Measurements from ENCODE around the gene TNFRSF12A.
A peak's percentile ranks its signal among the peaks of the same experiment; 100 is the strongest.
"Not testable (repeated sequence)": the region's sequence is repeated elsewhere in the genome, so short reads cannot be mapped to it uniquely, and the experiment has no call there.

TNFRSF12A gene

GRCh38 chr16:3054965-3055733, 35.0 kb downstream of the TNFRSF12A start:
- Histone ChIP-seq H3K9me3 (no peaks in the 10 kb centered on the region), H3K4me2 (peak overlapping the region; percentile 99), H3K36me3 (peaks cover 9% of the 10 kb centered on the region), H3K4me1 (peaks cover 82% of the 10 kb centered on the region), H4K20me1 (peaks cover 29% of the 10 kb centered on the region), H3K27ac (peak overlapping the region; percentile 77), H3K4me3 (peak overlapping the region; percentile 9; the same call in 1 of the 2 replicates), H3K9ac (peak overlapping the region; percentile 50; the same call in 1 of the 2 replicates), H3K27me3 (peaks cover 3% of the 10 kb centered on the region)
- TF ChIP-seq Cebpa-rat (IDR thresholded peaks at IDR 0.05) = peak; percentile 74; the same call in 1 of the 2 replicates

GRCh38 chr16:3055734-3056115, 35.6 kb downstream of the TNFRSF12A start:
- H3K4me1 ChIP-seq = peaks cover 79% of the 10 kb centered on the region
- peak overlapping the region; percentile 50; the same call in 1 of the 2 replicates for H3K9ac ChIP-seq
- not testable (repeated sequence) for H3K4me3 ChIP-seq, H3K9me3 ChIP-seq, H3K36me3 ChIP-seq, H3K27me3 ChIP-seq
- peaks cover 29% of the 10 kb centered on the region; the same call in 1 of the 2 replicates for H4K20me1 ChIP-seq
- H3K27ac ChIP-seq = peak overlapping the region; percentile 77
- peak overlapping the region; percentile 99 for H3K4me2 ChIP-seq

- no peak overlapping the region for H3K4me3 ChIP-seq
- no peaks in the 10 kb centered on the region for H3K9me3 ChIP-seq
- no peak for TF ChIP-seq Cebpa-rat (IDR thresholded peaks at IDR 0.05)
- no peaks in the 10 kb centered on the region for H3K27me3 ChIP-seq
- H3K27ac ChIP-seq = 0 out of 2 replicates have a peak overlapping the region, but pooled peaks have one; percentile 41
- peaks cover 71% of the 10 kb centered on the region for H3K4me1 ChIP-seq
- peak overlapping the region; percentile 25; the same call in 1 of the 2 replicates for H3K9ac ChIP-seq
- peak overlapping the region; percentile 99 for H3K4me2 ChIP-seq
- H3K36me3 ChIP-seq = peaks cover 9% of the 10 kb centered on the region
- H4K20me1 ChIP-seq = peaks cover 29% of the 10 kb centered on the region; the same call in 1 of the 2 replicates
Measured at GRCh38 chr16:3056336-3057180, 36.4 kb downstream of the TNFRSF12A start.

GRCh38 chr16:3057181-3058138, 37.3 kb downstream of the TNFRSF12A start:
- H3K36me3 ChIP-seq = peaks cover 9% of the 10 kb centered on the region
- H3K27ac ChIP-seq = 0 out of 2 replicates have a peak overlapping the region, but pooled peaks have one; percentile 51
- no peak for TF ChIP-seq Cebpa-rat (IDR thresholded peaks at IDR 0.05)
- peak overlapping the region; percentile 94 for H3K9ac ChIP-seq
- no peaks in the 10 kb centered on the region for H3K9me3 ChIP-seq
- H3K27me3 ChIP-seq = no peaks in the 10 kb centered on the region
- H3K4me1 ChIP-seq = peaks cover 64% of the 10 kb centered on the region
- peak overlapping the region; percentile 87 for H3K4me3 ChIP-seq
- peak overlapping the region; percentile 99 for H3K4me2 ChIP-seq
- H4K20me1 ChIP-seq = peaks cover 29% of the 10 kb centered on the region; the same call in 1 of the 2 replicates

- Histone ChIP-seq H3K4me2 (peak overlapping the region; percentile 99), H3K4me1 (peaks cover 62% of the 10 kb centered on the region), H3K36me3 (peaks cover 9% of the 10 kb centered on the region), H3K4me3 (peak overlapping the region; percentile 87), H3K27me3 (no peaks in the 10 kb centered on the region), H3K9ac (peak overlapping the region; percentile 94), H3K9me3 (no peaks in the 10 kb centered on the region), H4K20me1 (peaks cover 29% of the 10 kb centered on the region; the same call in 1 of the 2 replicates), H3K27ac (peak overlapping the region; percentile 94)
- no peak for TF ChIP-seq Cebpa-rat (IDR thresholded peaks at IDR 0.05)
Measured at GRCh38 chr16:3058139-3059030, 38.2 kb downstream of the TNFRSF12A start.

- H3K9me3 ChIP-seq = no peaks in the 10 kb centered on the region
- H4K20me1 ChIP-seq = peaks cover 26% of the 10 kb centered on the region; the same call in 1 of the 2 replicates
- TF ChIP-seq Cebpa-rat (IDR thresholded peaks at IDR 0.05) = no peak
- peak overlapping the region; percentile 94 for H3K27ac ChIP-seq
- H3K36me3 ChIP-seq = peaks cover 4% of the 10 kb centered on the region; the same call in 1 of the 2 replicates
- peak overlapping the region; percentile 99 for H3K4me2 ChIP-seq
- no peaks in the 10 kb centered on the region for H3K27me3 ChIP-seq
- H3K4me3 ChIP-seq = peak overlapping the region; percentile 87
- peaks cover 54% of the 10 kb centered on the region for H3K4me1 ChIP-seq
- peak overlapping the region; percentile 94 for H3K9ac ChIP-seq
Measured at GRCh38 chr16:3059041-3059722, 39.0 kb downstream of the TNFRSF12A start.

GRCh38 chr16:3059723-3060242, 39.6 kb downstream of the TNFRSF12A start:
- peaks cover 20% of the 10 kb centered on the region; the same call in 1 of the 2 replicates for H4K20me1 ChIP-seq
- peak overlapping the region; percentile 99 for H3K4me2 ChIP-seq
- no peaks in the 10 kb centered on the region for H3K9me3 ChIP-seq
- H3K27ac ChIP-seq = peak overlapping the region; percentile 94
- H3K4me3 ChIP-seq = peak overlapping the region; percentile 87
- H3K27me3 ChIP-seq = no peaks in the 10 kb centered on the region
- peaks cover 49% of the 10 kb centered on the region for H3K4me1 ChIP-seq
- H3K36me3 ChIP-seq = peaks cover 3% of the 10 kb centered on the region; the same call in 1 of the 2 replicates
- TF ChIP-seq Cebpa-rat (IDR thresholded peaks at IDR 0.05) = no peak
- H3K9ac ChIP-seq = peak overlapping the region; percentile 94
